ENCODE results near the gene C2orf78. TPM values are rescaled to one million over a fixed set of nuclear protein-coding genes. Genes with fewer than 3 reads are reported as not detected.

Gene C2orf78
- total RNA-seq, 1 experiment from 2014 or later = not detected

DNA sequence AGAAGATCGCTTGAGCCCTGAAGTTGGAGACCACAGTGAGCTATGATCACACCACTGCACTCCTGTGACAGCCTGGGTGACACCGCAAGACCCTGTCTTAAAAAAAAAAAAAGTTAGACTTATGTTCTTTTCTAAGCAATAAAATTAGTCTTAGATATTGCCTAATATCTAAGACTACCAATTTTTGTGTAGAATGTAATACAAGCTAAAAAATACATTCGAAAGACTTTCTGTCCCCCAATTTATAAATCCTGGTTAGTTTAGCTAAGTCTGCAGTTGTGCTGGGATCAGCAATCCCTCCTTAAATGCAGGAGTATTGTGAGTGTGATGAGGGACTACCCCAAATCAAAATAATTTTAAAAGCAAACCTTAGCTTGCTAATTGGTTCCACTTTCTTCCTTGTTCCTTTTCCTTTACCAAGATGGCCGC, 44.4 kb downstream of the C2orf78 start:
- H3K9me3 ChIP-seq (ENCODE audit: low read depth, low read length, poor library complexity, severe bottlenecking) = no peaks in the 10 kb centered on the region
- no TSS peak for BruUV-seq (replicated peaks)
- no peak for DNase-seq (ENCODE audit: low spot score)
- no peaks in the 10 kb centered on the region for H3K27me3 ChIP-seq (replicated peaks; ENCODE audit: insufficient read depth, low read depth, low read length, poor library complexity)
- no peak for TF ChIP-seq EZH2 (IDR thresholded peaks at IDR 0.05; ENCODE audit: borderline replicate concordance, low read depth, low read length, poor library complexity, severe bottlenecking)
- no peak for TF ChIP-seq CTCF (conservative IDR thresholded peaks at IDR 0.05; ENCODE audit: low read depth, low read length)
- H3K36me3 ChIP-seq (ENCODE audit: insufficient read depth, low read length, poor library complexity, severe bottlenecking) = peaks cover 26% of the 10 kb centered on the region
- peaks cover 20% of the 10 kb centered on the region for H3K4me1 ChIP-seq (ENCODE audit: insufficient read depth, low read length, poor library complexity, severe bottlenecking)
- intact Hi-C loops (cut with micrococcal nuclease; ENCODE audit: unreplicated experiment) = no loop called here
- CTCF ChIA-PET = interaction anchor here (0.6 to 1.2 kb wide), 5 partner anchors 33 to 508 kb away, joined by 3 to 9 read pairs (median 4); partner anchors contain the start of gene DUSP11
- peak overlapping the region; percentile 93 for H3K27ac ChIP-seq (ENCODE audit: low read depth, low read length, poor library complexity, severe bottlenecking)
- POLR2A ChIA-PET (ENCODE audit: low non-redundant PET) = interaction anchor here (0.6 to 1.0 kb wide), 3 partner anchors 13 to 371 kb away, joined by 3 to 6 read pairs (median 5); partner anchors contain the start of gene TPRKB
- peak overlapping the region; percentile 67 for H3K4me3 ChIP-seq (ENCODE audit: low read depth, low read length, poor library complexity, severe bottlenecking)

GRCh38 chr2:73828818-73829570, 45.0 kb downstream of the C2orf78 start, which contains the start of gene STAMBP:
STAMBP (plus strand) TSS chr2:73828961; CDS start chr2:73830857, 1,896 bp downstream.
- H3K4me1 ChIP-seq (ENCODE audit: insufficient read depth, low read length, poor library complexity, severe bottlenecking) = peaks cover 20% of the 10 kb centered on the region
- H3K4me3 ChIP-seq (ENCODE audit: low read depth, low read length, poor library complexity, severe bottlenecking) = peak within 1 kb of the TSS; percentile 67
- H3K27me3 ChIP-seq (replicated peaks; ENCODE audit: insufficient read depth, low read depth, low read length, poor library complexity) = no peaks in the 10 kb centered on the region
- peaks cover 30% of the 10 kb centered on the region for H3K36me3 ChIP-seq (ENCODE audit: insufficient read depth, low read length, poor library complexity, severe bottlenecking)
- POLR2A ChIA-PET (ENCODE audit: low non-redundant PET) = interaction anchor here (0.6 to 1.0 kb wide), 3 partner anchors 12 to 371 kb away, joined by 3 to 6 read pairs (median 5); partner anchors contain the start of gene TPRKB
- BruUV-seq (replicated peaks) = TSS peak; percentile 63
- peak; percentile 98 for DNase-seq (ENCODE audit: low spot score)
- CTCF ChIA-PET = interaction anchor here (0.6 to 1.2 kb wide), 5 partner anchors 33 to 507 kb away, joined by 3 to 9 read pairs (median 4); partner anchors contain the start of gene DUSP11
- peak within 1 kb of the TSS; percentile 93 for H3K27ac ChIP-seq (ENCODE audit: low read depth, low read length, poor library complexity, severe bottlenecking)
- H3K9me3 ChIP-seq (ENCODE audit: low read depth, low read length, poor library complexity, severe bottlenecking) = no peaks in the 10 kb centered on the region
- TF ChIP-seq CTCF (conservative IDR thresholded peaks at IDR 0.05; ENCODE audit: low read depth, low read length) (no peak), EZH2 (IDR thresholded peaks at IDR 0.05; ENCODE audit: borderline replicate concordance, low read depth, low read length, poor library complexity, severe bottlenecking) (no peak)
- intact Hi-C loops (cut with micrococcal nuclease; ENCODE audit: unreplicated experiment) = no loop called here

DNA sequence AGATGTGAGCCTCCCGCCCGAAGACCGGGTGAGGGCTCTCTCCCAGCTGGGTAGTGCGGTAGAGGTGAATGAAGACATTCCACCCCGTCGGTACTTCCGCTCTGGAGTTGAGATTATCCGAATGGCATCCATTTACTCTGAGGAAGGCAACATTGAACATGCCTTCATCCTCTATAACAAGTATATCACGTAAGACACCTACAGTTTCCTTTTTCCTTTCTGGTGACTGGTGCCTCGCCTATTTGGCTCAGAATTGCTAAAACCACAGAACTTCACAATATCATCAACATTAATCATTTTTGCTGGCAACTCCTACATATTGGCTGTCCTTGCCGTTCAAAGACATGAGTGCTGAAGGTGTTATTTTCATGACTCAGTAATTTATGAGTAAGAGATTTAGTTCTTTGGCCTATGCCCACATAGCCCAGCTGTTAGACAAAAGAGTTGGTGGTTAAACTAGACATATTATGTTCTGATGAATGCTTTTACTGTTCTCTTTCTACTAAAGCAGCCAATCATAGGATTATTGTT, 47.0 kb downstream of the C2orf78 start:
- Histone ChIP-seq H3K27ac (ENCODE audit: low read depth, low read length, poor library complexity, severe bottlenecking) (peak overlapping the region; percentile 38), H3K36me3 (ENCODE audit: insufficient read depth, low read length, poor library complexity, severe bottlenecking) (peaks cover 36% of the 10 kb centered on the region), H3K27me3 (replicated peaks; ENCODE audit: insufficient read depth, low read depth, low read length, poor library complexity) (no peaks in the 10 kb centered on the region), H3K9me3 (ENCODE audit: low read depth, low read length, poor library complexity, severe bottlenecking) (no peaks in the 10 kb centered on the region), H3K4me1 (ENCODE audit: insufficient read depth, low read length, poor library complexity, severe bottlenecking) (peaks cover 20% of the 10 kb centered on the region), H3K4me3 (ENCODE audit: low read depth, low read length, poor library complexity, severe bottlenecking) (peak overlapping the region; percentile 11)
- CTCF ChIA-PET = no interaction called here
- intact Hi-C loops (cut with micrococcal nuclease; ENCODE audit: unreplicated experiment) = no loop called here
- peak; percentile 46 for DNase-seq (ENCODE audit: low spot score)
- TF ChIP-seq EZH2 (IDR thresholded peaks at IDR 0.05; ENCODE audit: borderline replicate concordance, low read depth, low read length, poor library complexity, severe bottlenecking) (no peak), CTCF (conservative IDR thresholded peaks at IDR 0.05; ENCODE audit: low read depth, low read length) (no peak)
- no TSS peak for BruUV-seq (replicated peaks)
- POLR2A ChIA-PET (ENCODE audit: low non-redundant PET) = no interaction called here

Data from A673 (cell line).